Neural crest cell (in vitro differentiated cells): ENCODE data around the gene TLCD3A. TPM values are rescaled to one million over a fixed set of nuclear protein-coding genes. Genes with fewer than 3 reads are reported as not detected.
"Not testable (repeated sequence)": the region's sequence is repeated elsewhere in the genome, so short reads cannot be mapped to it uniquely, and the experiment has no call there.

Experiments
- DNase-seq: peaks from one replicate; pipeline ENCODE4 v3.0.0; 2021; ENCODE audit warnings: low read depth, mixed read lengths, low spot score
- H3K27ac Mint-ChIP-seq: one replicate; pipeline ENCODE4 v1.8.0; 2021; ENCODE audit warnings: mild to moderate bottlenecking, mixed read lengths; ENCODE audit not compliant: unreplicated experiment
- H3K27me3 Mint-ChIP-seq: 2 replicates; pipeline ENCODE4 v1.8.0; 2021; ENCODE audit warnings: low read depth, mild to moderate bottlenecking, mixed read lengths
- H3K36me3 Mint-ChIP-seq: 2 replicates; pipeline ENCODE4 v1.8.0; 2021; ENCODE audit warnings: low read depth, mild to moderate bottlenecking, mixed read lengths
- H3K4me1 Mint-ChIP-seq: 2 replicates; pipeline ENCODE4 v1.8.0; 2021; ENCODE audit warnings: mixed read lengths
- H3K4me3 Mint-ChIP-seq: one replicate; pipeline ENCODE4 v1.8.0; 2021; ENCODE audit warnings: mild to moderate bottlenecking, mixed read lengths
- H3K9me3 Mint-ChIP-seq: 2 replicates; pipeline ENCODE4 v1.8.0; 2021; ENCODE audit warnings: mixed read lengths
- total RNA-seq: library from RNA; stranded (reverse); gene quantifications from 2 replicates; pipeline ENCODE4 v1.2.1, GENCODE V29; 2021
- TF ChIP-seq, protein P1 (sequence below): fragments of 200-600 bp; sonication (generic); conservative IDR thresholded peaks from 2 replicates; pipeline ENCODE4 v1.5.0; 2021; ENCODE audit warnings: antibody characterized with exemption, mild to moderate bottlenecking

Gene TLCD3A
- total RNA-seq, 1 donor from 2014 or later, result 22.5 TPM

GRCh38 chr17:696369-696768 is 36.0 kb upstream of the TLCD3A start:
- H3K27me3 Mint-ChIP-seq, result no peaks in the 10 kb centered on the region
- no peaks in the 10 kb centered on the region for H3K36me3 Mint-ChIP-seq
- TF ChIP-seq, protein P1, sequence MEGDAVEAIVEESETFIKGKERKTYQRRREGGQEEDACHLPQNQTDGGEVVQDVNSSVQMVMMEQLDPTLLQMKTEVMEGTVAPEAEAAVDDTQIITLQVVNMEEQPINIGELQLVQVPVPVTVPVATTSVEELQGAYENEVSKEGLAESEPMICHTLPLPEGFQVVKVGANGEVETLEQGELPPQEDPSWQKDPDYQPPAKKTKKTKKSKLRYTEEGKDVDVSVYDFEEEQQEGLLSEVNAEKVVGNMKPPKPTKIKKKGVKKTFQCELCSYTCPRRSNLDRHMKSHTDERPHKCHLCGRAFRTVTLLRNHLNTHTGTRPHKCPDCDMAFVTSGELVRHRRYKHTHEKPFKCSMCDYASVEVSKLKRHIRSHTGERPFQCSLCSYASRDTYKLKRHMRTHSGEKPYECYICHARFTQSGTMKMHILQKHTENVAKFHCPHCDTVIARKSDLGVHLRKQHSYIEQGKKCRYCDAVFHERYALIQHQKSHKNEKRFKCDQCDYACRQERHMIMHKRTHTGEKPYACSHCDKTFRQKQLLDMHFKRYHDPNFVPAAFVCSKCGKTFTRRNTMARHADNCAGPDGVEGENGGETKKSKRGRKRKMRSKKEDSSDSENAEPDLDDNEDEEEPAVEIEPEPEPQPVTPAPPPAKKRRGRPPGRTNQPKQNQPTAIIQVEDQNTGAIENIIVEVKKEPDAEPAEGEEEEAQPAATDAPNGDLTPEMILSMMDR, result no peak
- no peak overlapping the region for H3K27ac Mint-ChIP-seq
- no peak for DNase-seq
- no peaks in the 10 kb centered on the region for H3K4me1 Mint-ChIP-seq
- H3K4me3 Mint-ChIP-seq, result no peak overlapping the region
- no peaks in the 10 kb centered on the region for H3K9me3 Mint-ChIP-seq

DNA sequence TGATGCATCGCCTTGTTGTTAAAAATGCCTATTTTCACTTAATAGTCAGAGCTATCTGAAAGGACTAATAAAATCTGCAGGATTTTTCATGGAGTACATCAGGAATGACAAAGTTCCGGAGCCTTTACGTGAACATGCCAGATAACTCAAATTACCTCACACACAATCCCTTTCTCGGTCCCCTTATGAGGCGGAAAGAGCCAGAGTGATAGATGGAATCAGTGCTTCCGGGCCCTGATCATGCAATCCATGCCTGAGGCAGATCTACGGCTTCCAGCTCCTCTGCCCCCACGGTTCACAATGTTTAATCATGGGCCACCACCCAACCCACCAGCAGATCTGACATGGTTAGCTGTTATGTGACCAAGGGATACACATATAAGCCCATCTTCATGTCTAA is 34.7 kb upstream of the TLCD3A start:
- TF ChIP-seq, protein P1, result no peak
- no peaks in the 10 kb centered on the region for H3K36me3 Mint-ChIP-seq
- no peak overlapping the region for H3K27ac Mint-ChIP-seq

DNA sequence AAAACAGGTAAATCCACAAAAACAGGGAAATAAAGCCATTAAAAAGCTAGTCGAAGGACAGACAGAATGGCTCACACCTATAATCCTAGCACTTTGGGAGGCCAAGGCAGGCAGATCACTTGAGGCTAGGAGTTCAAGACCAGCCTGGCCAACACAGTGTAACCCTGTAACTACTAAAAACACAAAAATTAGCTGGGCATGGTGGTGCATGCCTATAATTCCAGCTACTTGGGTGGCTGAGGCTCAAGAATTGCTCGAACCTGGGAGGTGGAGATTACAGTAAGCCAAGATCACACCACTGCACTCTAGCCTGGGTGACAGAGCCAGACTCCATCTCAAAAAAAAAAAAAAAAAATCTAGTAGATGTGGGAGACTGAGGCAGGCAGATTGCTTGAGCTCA is 34.3 kb upstream of the TLCD3A start:
- DNase-seq, H3K27me3 Mint-ChIP-seq, H3K36me3 Mint-ChIP-seq, H3K4me1 Mint-ChIP-seq, H3K4me3 Mint-ChIP-seq, H3K9me3 Mint-ChIP-seq, H3K27ac Mint-ChIP-seq: not testable (repeated sequence)

More for the DNA sequence above, 34.7 kb upstream of the TLCD3A start:
- Mint-ChIP-seq H3K27me3 (no peaks in the 10 kb centered on the region), H3K4me1 (no peaks in the 10 kb centered on the region), H3K9me3 (no peaks in the 10 kb centered on the region), H3K4me3 (no peak overlapping the region)
- DNase-seq, result no peak

DNA sequence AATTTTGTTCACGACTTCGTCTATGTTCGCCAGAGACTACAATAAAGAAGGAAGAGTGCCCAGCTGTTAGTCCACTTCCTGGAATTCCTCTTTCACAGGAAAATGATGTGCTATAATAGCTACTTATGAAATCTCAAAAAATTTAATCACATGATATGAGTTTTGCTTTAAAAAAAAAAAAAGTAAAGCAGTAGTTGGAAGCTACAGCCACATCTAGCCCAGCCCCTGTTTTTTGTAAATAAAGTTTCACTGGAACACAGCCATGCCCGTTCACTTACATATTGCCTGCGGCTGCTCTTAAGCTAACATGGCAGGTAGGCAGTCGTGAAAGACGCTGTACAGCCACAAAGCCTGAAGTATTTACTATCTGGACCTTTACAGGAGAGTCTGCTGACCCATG is 33.1 kb upstream of the TLCD3A start:
- H3K27me3 Mint-ChIP-seq, result no peaks in the 10 kb centered on the region
- no peak overlapping the region for H3K27ac Mint-ChIP-seq
- no peak overlapping the region for H3K4me3 Mint-ChIP-seq
- no peaks in the 10 kb centered on the region for H3K4me1 Mint-ChIP-seq
- DNase-seq, result no peak
- H3K9me3 Mint-ChIP-seq, result no peaks in the 10 kb centered on the region
- TF ChIP-seq, protein P1, result no peak
- no peaks in the 10 kb centered on the region for H3K36me3 Mint-ChIP-seq

DNA sequence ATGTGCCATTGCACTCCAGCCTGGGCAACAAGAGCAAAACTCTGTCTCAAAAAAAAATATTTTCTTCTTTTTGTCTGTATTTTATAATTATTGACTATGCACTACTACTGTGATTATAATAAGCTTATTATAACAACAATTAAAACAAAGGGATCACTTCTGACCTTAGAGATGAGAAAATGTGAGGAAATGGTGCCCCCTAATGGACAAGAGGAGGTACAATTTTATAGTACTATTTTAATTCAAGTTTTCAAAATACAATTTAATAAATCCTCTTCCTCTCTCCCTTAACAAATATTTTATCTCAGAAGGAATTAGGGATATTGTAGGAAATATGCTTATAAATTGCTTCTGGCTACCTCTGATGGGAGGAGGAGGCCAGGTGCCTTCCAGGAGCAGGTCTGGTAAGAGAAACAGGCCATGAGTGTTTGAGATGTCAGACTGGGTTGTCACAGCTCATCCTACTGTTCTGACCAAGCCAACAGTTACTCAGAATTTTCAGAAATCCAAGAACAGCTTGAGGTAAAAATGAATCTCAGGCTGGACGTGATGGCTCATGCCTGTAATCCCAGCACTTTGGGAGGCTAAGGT is 31.8 kb upstream of the TLCD3A start:
- Mint-ChIP-seq H3K4me3 (no peak overlapping the region), H3K36me3 (no peaks in the 10 kb centered on the region), H3K27ac (no peak overlapping the region), H3K4me1 (no peaks in the 10 kb centered on the region), H3K27me3 (no peaks in the 10 kb centered on the region), H3K9me3 (no peaks in the 10 kb centered on the region)
- TF ChIP-seq, protein P1, result peak; percentile 92
- no peak for DNase-seq

DNA sequence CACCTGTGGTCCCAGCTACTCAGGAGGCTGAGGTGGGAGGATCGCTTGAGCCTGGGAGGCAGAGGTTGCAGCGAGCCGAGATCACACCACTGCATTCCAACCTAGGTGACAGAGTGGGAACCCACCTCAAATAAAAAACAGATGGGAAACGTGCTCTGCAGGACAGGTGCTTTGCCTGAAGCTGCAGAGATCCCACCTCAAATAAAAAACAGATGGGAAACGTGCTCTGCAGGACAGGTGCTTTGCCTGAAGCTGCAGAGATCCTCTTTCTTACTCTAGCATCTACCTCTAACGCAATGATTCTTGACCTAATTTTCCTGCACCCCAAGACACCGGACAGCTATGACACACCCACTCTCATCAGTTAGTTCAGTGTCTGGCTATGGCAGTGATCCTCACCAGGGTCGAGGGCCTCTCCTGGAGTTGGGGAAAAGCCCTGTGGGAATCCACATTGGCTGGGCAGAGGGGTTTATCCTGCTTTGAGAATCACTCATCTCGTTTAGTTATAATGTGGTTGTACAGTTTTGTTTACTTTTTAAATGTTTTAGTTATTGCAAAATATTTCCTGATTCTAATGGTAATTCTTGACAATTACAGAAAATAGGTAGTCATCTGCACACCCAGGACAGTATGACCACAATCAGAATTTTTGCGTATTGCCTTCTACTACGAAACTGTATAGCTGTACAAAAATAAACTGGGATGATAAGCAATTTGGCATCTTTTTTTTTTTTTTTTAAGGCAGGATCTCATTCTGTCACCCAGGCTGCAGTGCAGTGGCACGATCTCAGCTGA is 29.1 kb upstream of the TLCD3A start:
- H3K27me3 Mint-ChIP-seq, result no peaks in the 10 kb centered on the region
- no peak overlapping the region for H3K27ac Mint-ChIP-seq
- H3K4me3 Mint-ChIP-seq, result no peak overlapping the region
- DNase-seq, result no peak
- peaks cover 3% of the 10 kb centered on the region for H3K4me1 Mint-ChIP-seq
- no peaks in the 10 kb centered on the region for H3K9me3 Mint-ChIP-seq
- no peaks in the 10 kb centered on the region for H3K36me3 Mint-ChIP-seq
- TF ChIP-seq, protein P1, result no peak
